HEK293 (cell line): Measurements from ENCODE around the gene CENPF.

Experiments used
- CTCF ChIA-PET: fragments of 350-600 bp; formaldehyde crosslinking; extraction: SDS; loops from one replicate; lab custom pipeline; 2021; ENCODE audit warnings: antibody characterized with exemption; lab: Yijun Ruan, JAX
- POLR2A ChIA-PET: fragments of 300-600 bp; formaldehyde crosslinking; extraction: SDS; loops from one replicate; lab custom pipeline; 2020; ENCODE audit warnings: antibody characterized with exemption, inconsistent platforms; lab: Yijun Ruan, JAX
- H3K27ac ChIP-seq: fragments of 200-500 bp; sonication (Bioruptor generic); 2 replicates; pipeline ENCODE4 v1.5.1; 2014; ENCODE audit warnings: low read depth, low read length, control low read depth, inconsistent platforms; ENCODE audit errors: extremely low read depth
- H3K36me3 ChIP-seq, 2 experiments: fragments of 200-500 bp in 1 of 2; sonication (Bioruptor generic) in 1 of 2; 1 replicate in 1 of 2; 2 replicates in 1 of 2; pipeline ENCODE4 v1.5.1; 2014 to 2017; ENCODE audit warnings: inconsistent platforms in 2 of 2, low read length in 2 of 2; ENCODE audit not compliant: control insufficient read depth in 2 of 2, insufficient read depth in 1 of 2
- H3K4me1 ChIP-seq: fragments of 200-500 bp; sonication (Bioruptor generic); 2 replicates; pipeline ENCODE4 v1.5.1; 2014; ENCODE audit warnings: mild to moderate bottlenecking, low read length, inconsistent platforms; ENCODE audit not compliant: control insufficient read depth, insufficient read depth
- H3K4me3 ChIP-seq: 2 replicates; pipeline ENCODE4 v1.5.1; 2011; ENCODE audit warnings: low read depth, mild to moderate bottlenecking, control low read depth, low read length, moderate library complexity
- H3K9me3 ChIP-seq: fragments of 200-500 bp; sonication (Bioruptor generic); 2 replicates; pipeline ENCODE4 v1.5.1; 2014; ENCODE audit warnings: low read depth, low read length, inconsistent platforms; ENCODE audit not compliant: control insufficient read depth, insufficient read depth
- ATF2 ChIP-seq: fragments of 450-650 bp; formaldehyde crosslinking; IDR thresholded peaks from 2 replicates; pipeline ENCODE4 v1.5.1; 2016; ENCODE audit warnings: missing biosample characterization, missing genetic modification characterization, low read depth
- CTCF ChIP-seq: fragments of 450-650 bp; formaldehyde crosslinking; IDR thresholded peaks from 2 replicates; pipeline ENCODE4 v1.5.1; 2016; ENCODE audit warnings: missing biosample characterization, missing genetic modification characterization
- HOXC10 ChIP-seq: sonication (generic); formaldehyde crosslinking; IDR thresholded peaks from 2 replicates; pipeline ENCODE4 v1.8.1; 2023; ENCODE audit warnings: mild to moderate bottlenecking, missing genetic modification reagents
- IKZF3 ChIP-seq: fragments of 450-650 bp; IDR thresholded peaks from 2 replicates; pipeline ENCODE4 v1.5.0; 2018; ENCODE audit warnings: missing biosample characterization, mild to moderate bottlenecking, missing genetic modification characterization, moderate library complexity
- KLF1 ChIP-seq: fragments of 450-650 bp; formaldehyde crosslinking; IDR thresholded peaks from 2 replicates; pipeline ENCODE4 v1.5.1; 2016; ENCODE audit warnings: missing biosample characterization, missing genetic modification characterization
- KLF16 ChIP-seq: fragments of 450-650 bp; formaldehyde crosslinking; IDR thresholded peaks from 2 replicates; pipeline ENCODE4 v1.5.1; 2017; ENCODE audit warnings: missing biosample characterization, missing genetic modification characterization
- MEIS1 ChIP-seq: sonication (generic); formaldehyde crosslinking; IDR thresholded peaks from 2 replicates; pipeline ENCODE4 v1.8.1; 2022; ENCODE audit warnings: missing genetic modification reagents, mild to moderate bottlenecking, borderline replicate concordance
- MYNN ChIP-seq: fragments of 450-650 bp; formaldehyde crosslinking; IDR thresholded peaks from 2 replicates; pipeline ENCODE4 v1.5.1; 2016; ENCODE audit warnings: missing biosample characterization, missing genetic modification characterization, borderline replicate concordance
- SP3 ChIP-seq: fragments of 450-650 bp; formaldehyde crosslinking; IDR thresholded peaks from 2 replicates; pipeline ENCODE4 v1.5.1; 2016; ENCODE audit warnings: missing biosample characterization, missing genetic modification characterization
- TCF7L2 ChIP-seq: IDR thresholded peaks from 2 replicates; pipeline ENCODE4 v1.6.1; 2011; ENCODE audit warnings: low read depth, mild to moderate bottlenecking, inconsistent platforms, low read length, moderate library complexity, borderline replicate concordance
- TRIM28 ChIP-seq: IDR thresholded peaks from 2 replicates; pipeline ENCODE4 v1.6.1; 2011; ENCODE audit warnings: low read length, control low read depth, borderline replicate concordance
- ZBTB44 ChIP-seq: fragments of 450-650 bp; IDR thresholded peaks from 2 replicates; pipeline ENCODE4 v1.5.1; 2018; ENCODE audit warnings: missing biosample characterization, mild to moderate bottlenecking, missing genetic modification characterization
- ZNF132 ChIP-seq: fragments of 450-650 bp; formaldehyde crosslinking; IDR thresholded peaks from 2 replicates; pipeline ENCODE4 v1.5.1; 2017; ENCODE audit warnings: missing biosample characterization, missing genetic modification characterization, borderline replicate concordance
- ZNF140 ChIP-seq: fragments of 450-650 bp; formaldehyde crosslinking; IDR thresholded peaks from 2 replicates; pipeline ENCODE4 v1.5.1; 2016; ENCODE audit warnings: missing biosample characterization, missing genetic modification characterization
- ZNF211 ChIP-seq: fragments of 450-650 bp; formaldehyde crosslinking; IDR thresholded peaks from 2 replicates; pipeline ENCODE4 v1.5.1; 2016; ENCODE audit warnings: low read depth, missing biosample characterization, missing genetic modification characterization
- ZNF24 ChIP-seq: fragments of 450-650 bp; formaldehyde crosslinking; IDR thresholded peaks from 2 replicates; pipeline ENCODE4 v1.5.1; 2016; ENCODE audit warnings: missing biosample characterization, missing genetic modification characterization
- ZNF26 ChIP-seq: fragments of 450-650 bp; formaldehyde crosslinking; IDR thresholded peaks from 2 replicates; pipeline ENCODE4 v1.5.1; 2016; ENCODE audit warnings: missing biosample characterization, missing genetic modification characterization
- ZNF341 ChIP-seq: fragments of 450-650 bp; formaldehyde crosslinking; IDR thresholded peaks from 2 replicates; pipeline ENCODE4; 2016; ENCODE audit warnings: low read depth, missing biosample characterization, missing genetic modification characterization
- ZNF362 ChIP-seq: fragments of 450-650 bp; formaldehyde crosslinking; IDR thresholded peaks from 2 replicates; pipeline ENCODE4 v1.5.1; 2016; ENCODE audit warnings: missing biosample characterization, missing genetic modification characterization
- ZNF366 ChIP-seq: fragments of 450-650 bp; formaldehyde crosslinking; conservative IDR thresholded peaks from 2 replicates; pipeline ENCODE4 v1.5.1; 2016; ENCODE audit warnings: missing biosample characterization, missing genetic modification characterization
- ZNF426 ChIP-seq: fragments of 450-650 bp; formaldehyde crosslinking; IDR thresholded peaks from 2 replicates; pipeline ENCODE4 v1.5.1; 2017; ENCODE audit warnings: missing biosample characterization, missing genetic modification characterization, mild to moderate bottlenecking, inconsistent platforms, moderate library complexity
- ZNF558 ChIP-seq: fragments of 450-650 bp; formaldehyde crosslinking; IDR thresholded peaks from 2 replicates; pipeline ENCODE4 v1.5.1; 2016; ENCODE audit warnings: missing biosample characterization, missing genetic modification characterization
- ZNF623 ChIP-seq: fragments of 450-650 bp; formaldehyde crosslinking; IDR thresholded peaks from 2 replicates; pipeline ENCODE4 v1.5.1; 2016; ENCODE audit warnings: missing biosample characterization, missing genetic modification characterization
- ZNF658 ChIP-seq: fragments of 450-650 bp; formaldehyde crosslinking; IDR thresholded peaks from 2 replicates; pipeline ENCODE4; 2016; ENCODE audit warnings: missing biosample characterization, missing genetic modification characterization
- ZNF660 ChIP-seq: fragments of 450-650 bp; IDR thresholded peaks from 2 replicates; pipeline ENCODE4 v1.5.1; 2018; ENCODE audit warnings: missing biosample characterization, mild to moderate bottlenecking, missing genetic modification characterization
- ZNF677 ChIP-seq: fragments of 450-650 bp; IDR thresholded peaks from 2 replicates; pipeline ENCODE4 v1.5.0; 2018; ENCODE audit warnings: missing biosample characterization, mild to moderate bottlenecking, missing genetic modification characterization, moderate library complexity
- ZNF704 ChIP-seq: fragments of 450-650 bp; formaldehyde crosslinking; IDR thresholded peaks from 2 replicates; pipeline ENCODE4 v1.5.1; 2016; ENCODE audit warnings: missing biosample characterization, missing genetic modification characterization
- ZNF76 ChIP-seq: fragments of 450-650 bp; formaldehyde crosslinking; IDR thresholded peaks from 2 replicates; pipeline ENCODE4; 2016; ENCODE audit warnings: low read depth, missing biosample characterization, missing genetic modification characterization, borderline replicate concordance

The CENPF gene

GRCh38 chr1:214588963-214589597 lies 13.9 kb upstream of the CENPF start:
- ChIA-PET CTCF (interaction anchor here (0.9 to 19.1 kb wide), 4 partner anchors 15 to 328 kb away, joined by 3 to 404 read pairs (median 6); no protein-coding TSS in a partner anchor), POLR2A (interaction anchor here (0.7 kb wide), 1 partner anchor 9 kb away, joined by 4 read pairs; no protein-coding TSS in a partner anchor)
- no peak overlapping the region for H3K27ac ChIP-seq
- H3K4me1 ChIP-seq, result no peaks in the 10 kb centered on the region
- H3K4me3 ChIP-seq, result no peak overlapping the region
- H3K36me3 ChIP-seq, result no peaks in the 10 kb centered on the region
- no peaks in the 10 kb centered on the region for H3K9me3 ChIP-seq
- TF ChIP-seq ZNF426 (tag by site-specific recombination) (no peak), ZNF211 (tag by site-specific recombination) (no peak), ZNF704 (tag by site-specific recombination) (no peak), ZNF24 (tag by site-specific recombination) (no peak), SP3 (tag by site-specific recombination) (no peak), HOXC10 (CRISPR knock-in tag) (no peak), ATF2 (tag by site-specific recombination) (no peak), TRIM28 (no peak), MYNN (tag by site-specific recombination) (no peak), ZNF341 (tag by site-specific recombination) (no peak), ZNF623 (tag by site-specific recombination) (no peak), ZBTB44 (no peak), ZNF140 (tag by site-specific recombination) (no peak), ZNF362 (tag by site-specific recombination) (no peak), ZNF366 (no peak), ZNF26 (tag by site-specific recombination) (no peak)

- no peak overlapping the region for H3K4me3 ChIP-seq
- H3K9me3 ChIP-seq, result no peaks in the 10 kb centered on the region
- CTCF ChIA-PET, result interaction anchor here (0.7 to 19.1 kb wide), 3 partner anchors 257 to 465 kb away, joined by 3 to 404 read pairs (median 10); no protein-coding TSS in a partner anchor
- no peaks in the 10 kb centered on the region for H3K4me1 ChIP-seq
- no peak overlapping the region for H3K27ac ChIP-seq
- POLR2A ChIA-PET, result no interaction called here
- H3K36me3 ChIP-seq, result no peaks in the 10 kb centered on the region
- TF ChIP-seq TCF7L2, result no peak
- no peak for TF ChIP-seq ZNF76 (tag by site-specific recombination)
- no peak for TF ChIP-seq IKZF3 (tag by site-specific recombination)
- no peak for TF ChIP-seq KLF16 (tag by site-specific recombination)
- no peak for TF ChIP-seq ZNF140 (tag by site-specific recombination)
- no peak for TF ChIP-seq KLF1 (tag by site-specific recombination)
- TF ChIP-seq ZNF658 (tag by site-specific recombination), result no peak
- TF ChIP-seq MEIS1 (CRISPR knock-in tag), result no peak
- no peak for TF ChIP-seq ZNF677 (tag by site-specific recombination)
- TF ChIP-seq CTCF (tag by site-specific recombination), result no peak
- no peak for TF ChIP-seq ZNF558 (tag by site-specific recombination)
- TF ChIP-seq ZNF132 (tag by site-specific recombination), result no peak
- no peak for TF ChIP-seq ZNF660 (tag by site-specific recombination)
Observed at GRCh38 chr1:214590696-214591095, 12.3 kb upstream of the CENPF start.
